Measurements from ENCODE around the gene OSCAR.
"Not testable (repeated sequence)": the region's sequence is repeated elsewhere in the genome, so short reads cannot be mapped to it uniquely, and the experiment has no call there.

Gene OSCAR

GRCh38 chr19:54124393-54124792, 23.8 kb upstream of the OSCAR start:
- no peak for DNase-seq

- DNase-seq = no peak
Observed at GRCh38 chr19:54123682-54124081, 23.1 kb upstream of the OSCAR start.

- DNase-seq = no peak
Observed at GRCh38 chr19:54121259-54121658, 20.7 kb upstream of the OSCAR start.

GRCh38 chr19:54115109-54116063, 14.8 kb upstream of the OSCAR start, which contains the start of the genes PRPF31 and TFPT:
PRPF31 (plus strand) TSS chr19:54115754; CDS start chr19:54118279, 2,525 bp downstream.
TFPT (minus strand) TSS chr19:54115657; CDS start chr19:54115269, 388 bp downstream.
- peak; percentile 94 for DNase-seq

- peak; percentile 25 for DNase-seq
Observed at GRCh38 chr19:54114340-54115108, 13.9 kb upstream of the OSCAR start.

GRCh38 chr19:54109651-54110050, 9.0 kb upstream of the OSCAR start:
- DNase-seq = no peak

GRCh38 chr19:54108496-54108895, 7.9 kb upstream of the OSCAR start:
- no peak for DNase-seq

GRCh38 chr19:54107876-54108490, 7.4 kb upstream of the OSCAR start:
- no peak for DNase-seq

GRCh38 chr19:54106716-54107115, 6.1 kb upstream of the OSCAR start:
- no peak for DNase-seq

- no peak for DNase-seq
Observed at GRCh38 chr19:54105796-54106195, 5.2 kb upstream of the OSCAR start.

- DNase-seq = no peak
Observed at GRCh38 chr19:54104998-54105715, 4.6 kb upstream of the OSCAR start.

- peak; percentile 95 for DNase-seq
Observed at GRCh38 chr19:54102421-54103169, 2.0 kb upstream of the OSCAR start, which contains the start of gene NDUFA3. NDUFA3 (plus strand) TSS chr19:54102855; CDS start chr19:54102879, 24 bp downstream.

GRCh38 chr19:54099903-54100255, 724 bp downstream of the OSCAR start:
- not testable (repeated sequence) for DNase-seq

- no peak for DNase-seq
Observed at GRCh38 chr19:54099190-54099902, 1.3 kb downstream of the OSCAR start.

GRCh38 chr19:54096617-54097106, 3.9 kb downstream of the OSCAR start:
- no peak for DNase-seq

- DNase-seq = peak; percentile 36
Observed at GRCh38 chr19:54095859-54096616, 4.6 kb downstream of the OSCAR start.

GRCh38 chr19:54095136-54095858, 5.3 kb downstream of the OSCAR start:
- DNase-seq = no peak

- DNase-seq = no peak
Observed at GRCh38 chr19:54094426-54095000, 6.1 kb downstream of the OSCAR start.

GRCh38 chr19:54084410-54084809, 16.2 kb downstream of the OSCAR start:
- no peak for DNase-seq

Measured in stimulated activated CD4-positive, alpha-beta T cell treated with anti-CD3 and anti-CD28 coated beads, Interleukin-12 subunit alpha, Interleukin-12 subunit beta, amount 100 ng/mL, for 4 hours (primary cell).